Activated naive CD4-positive, alpha-beta T cell treated with Interleukin-2 at 50 U/mL for 16 hours (primary cell): ENCODE results near the gene MTRF1L.
"Not testable (repeated sequence)": the region's sequence is repeated elsewhere in the genome, so short reads cannot be mapped to it uniquely, and the experiment has no call there.

Experiments used
- DNase-seq: peaks from one replicate; pipeline ENCODE4 v3.0.0-alpha.2; 2020

Gene MTRF1L

DNA sequence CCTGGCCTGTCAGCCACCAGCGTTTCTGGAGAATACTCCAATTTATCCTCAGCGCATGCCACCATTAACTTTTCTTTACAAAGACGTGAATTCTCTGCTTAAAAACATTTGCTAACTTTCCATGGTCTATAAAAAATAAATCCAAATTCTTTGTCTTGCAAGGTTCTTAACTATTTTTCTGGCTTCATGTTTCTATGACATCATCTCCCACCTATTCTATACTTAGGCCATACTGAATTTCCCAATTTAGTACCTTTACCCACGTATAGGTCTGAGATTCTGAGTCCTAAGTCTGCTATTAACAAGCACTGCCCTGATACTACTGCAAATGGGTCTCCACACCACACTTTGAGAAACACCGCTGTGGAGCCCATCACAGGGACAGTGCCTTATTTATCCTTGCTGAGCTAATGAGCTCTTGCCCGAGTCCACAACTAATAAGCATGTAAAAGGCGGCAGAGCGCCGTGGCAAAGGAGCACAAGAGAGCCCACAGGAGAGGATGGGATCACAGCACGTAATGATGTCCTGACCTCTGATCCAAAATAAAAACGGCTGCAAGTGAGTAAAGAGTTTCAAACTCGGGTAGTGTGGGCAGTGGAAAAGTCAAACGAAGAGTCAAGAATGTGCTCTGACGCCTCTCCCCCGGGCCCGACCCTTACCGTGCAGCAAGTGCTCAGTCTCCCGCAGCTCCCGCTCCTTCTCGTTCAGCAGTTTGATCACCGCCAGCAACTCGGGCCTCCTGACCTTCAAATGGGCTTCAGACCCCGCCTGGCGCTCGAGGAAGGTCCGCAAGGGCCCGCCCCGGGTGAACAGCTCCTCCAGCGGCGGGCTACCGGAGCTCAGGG, 519 bp downstream of the MTRF1L start:
- DNase-seq = peak; percentile 29

DNA sequence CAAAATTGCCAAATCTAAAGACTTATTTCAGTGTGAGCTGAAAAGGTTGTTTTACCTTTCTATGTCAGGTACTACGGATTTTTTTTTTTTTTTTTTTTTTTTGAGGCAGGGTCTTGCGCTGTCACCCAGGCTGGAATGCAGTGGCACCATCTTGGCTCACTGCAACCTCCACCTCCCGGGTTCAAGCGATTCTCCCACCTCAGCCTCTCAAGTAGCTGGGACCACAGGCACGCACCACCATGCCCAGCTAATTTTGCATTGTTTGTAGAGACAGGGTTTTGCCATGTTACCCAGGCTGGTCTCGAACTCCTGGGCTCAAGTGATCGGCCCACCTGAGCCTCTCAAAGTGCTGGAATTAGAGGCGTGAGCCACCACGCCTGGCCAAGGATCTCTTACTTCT, 1.7 kb downstream of the MTRF1L start:
- not testable (repeated sequence) for DNase-seq

DNA sequence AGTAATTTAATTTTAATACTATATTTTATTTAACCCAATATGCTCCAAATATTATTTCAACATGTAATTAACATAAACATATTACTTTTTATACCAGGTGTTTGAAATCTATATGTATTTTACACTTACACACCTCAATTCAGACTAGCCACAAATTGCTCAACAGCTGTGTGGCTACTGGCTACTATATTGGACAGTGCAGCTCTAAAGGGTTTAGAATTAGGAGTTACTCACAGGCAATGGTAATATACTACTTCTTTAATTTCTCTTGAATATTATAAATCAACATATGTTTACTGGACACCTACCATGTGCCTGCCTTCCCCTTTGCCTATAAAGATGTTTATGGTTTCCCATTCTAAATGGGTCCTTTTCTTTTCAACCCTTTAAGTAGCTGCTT, 2.3 kb downstream of the MTRF1L start:
- no peak for DNase-seq

DNA sequence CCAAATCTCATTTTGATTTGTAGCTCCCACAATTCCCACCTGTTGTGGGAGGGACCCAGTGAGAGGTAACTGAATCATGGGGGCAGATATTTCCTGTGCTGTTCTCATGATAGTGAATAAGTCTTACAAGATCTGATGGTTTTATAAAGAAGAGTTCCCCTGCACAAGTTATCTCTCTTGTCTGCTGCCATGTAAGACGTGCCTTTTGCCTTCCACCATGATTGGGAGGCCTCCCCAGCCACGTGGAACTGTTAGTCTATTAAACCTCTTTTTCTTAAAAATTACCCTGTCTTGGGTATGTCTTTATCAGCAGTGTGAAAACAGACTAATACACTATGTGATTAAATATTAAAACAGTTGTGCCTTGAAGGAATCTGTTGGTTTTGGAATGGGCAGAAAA, 3.0 kb downstream of the MTRF1L start:
- DNase-seq = not testable (repeated sequence)

DNA sequence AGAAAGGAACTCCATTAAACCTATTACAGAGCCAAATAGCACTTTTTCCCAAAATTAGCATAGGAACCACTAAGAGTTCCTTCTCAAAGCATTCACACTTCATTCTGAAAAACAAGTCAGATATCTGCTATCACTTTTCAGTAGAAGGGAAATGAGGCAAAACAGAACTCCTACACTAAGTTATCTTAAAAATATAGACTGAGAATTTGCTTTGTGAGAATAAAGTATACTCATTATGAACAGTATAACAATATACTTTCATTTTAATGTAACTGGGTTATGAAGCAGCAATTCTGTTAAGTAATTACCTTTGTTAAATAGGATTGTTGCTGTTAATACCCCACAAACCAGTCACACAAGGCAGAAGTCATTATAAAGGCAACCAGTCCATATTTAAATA, 8.7 kb downstream of the MTRF1L start:
- no peak for DNase-seq

DNA sequence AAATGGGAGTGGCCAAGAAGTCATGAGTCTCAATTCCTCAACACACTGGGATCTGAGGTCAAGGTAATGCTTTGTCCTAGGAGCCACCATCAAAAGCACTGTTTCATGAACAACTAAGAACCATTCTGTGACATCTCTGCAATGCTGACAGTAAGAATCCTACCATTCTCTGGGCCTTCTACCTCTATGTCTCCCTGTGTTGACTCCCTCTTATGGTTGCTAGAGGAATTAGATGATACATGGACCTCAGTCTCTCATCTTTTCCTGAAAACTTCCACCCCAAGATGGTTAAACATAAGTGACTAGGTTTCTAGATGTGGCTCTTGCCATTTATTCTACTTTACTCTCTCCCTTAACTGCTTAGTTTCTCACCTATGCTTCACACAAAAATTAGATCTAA, 9.1 kb downstream of the MTRF1L start:
- DNase-seq = no peak

DNA sequence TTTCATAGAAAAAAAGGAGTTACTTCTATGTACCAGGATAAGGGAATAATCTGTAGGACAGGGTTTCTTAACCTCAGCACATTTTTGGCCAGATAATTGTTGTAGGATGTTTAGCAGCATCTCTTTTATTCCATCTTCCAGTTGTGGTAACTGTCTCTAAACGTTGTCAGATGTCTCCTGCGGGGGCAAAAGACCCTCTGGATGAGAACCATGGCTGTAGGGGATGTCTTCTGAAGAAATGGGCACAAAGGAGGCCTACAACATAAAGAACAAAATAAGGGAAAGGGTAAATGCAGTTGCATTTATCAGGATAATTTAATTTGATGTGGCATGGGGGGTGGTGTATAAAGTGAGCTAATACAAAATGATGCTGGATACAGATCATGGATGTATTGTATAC, 15.5 kb downstream of the MTRF1L start:
- no peak for DNase-seq

DNA sequence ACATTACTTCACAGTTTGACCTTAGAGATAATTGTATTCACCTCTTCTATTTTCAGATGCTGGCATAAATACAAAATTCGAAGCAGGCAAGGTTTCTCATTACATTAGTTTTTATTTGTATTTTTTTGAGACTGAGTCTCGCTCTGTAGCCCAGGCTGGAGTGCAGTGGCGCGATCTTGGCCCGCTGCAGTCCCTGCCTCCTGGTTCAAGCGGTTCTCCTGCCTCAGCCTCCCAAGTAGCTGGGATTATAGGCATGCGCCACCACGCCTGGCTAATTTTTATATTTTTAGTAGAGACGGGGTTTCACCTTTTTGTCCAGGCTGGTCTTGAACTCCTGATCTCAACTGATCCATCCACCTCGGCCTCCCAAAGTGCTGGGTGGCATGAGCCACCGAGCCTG, 17.2 kb downstream of the MTRF1L start:
- not testable (repeated sequence) for DNase-seq

DNA sequence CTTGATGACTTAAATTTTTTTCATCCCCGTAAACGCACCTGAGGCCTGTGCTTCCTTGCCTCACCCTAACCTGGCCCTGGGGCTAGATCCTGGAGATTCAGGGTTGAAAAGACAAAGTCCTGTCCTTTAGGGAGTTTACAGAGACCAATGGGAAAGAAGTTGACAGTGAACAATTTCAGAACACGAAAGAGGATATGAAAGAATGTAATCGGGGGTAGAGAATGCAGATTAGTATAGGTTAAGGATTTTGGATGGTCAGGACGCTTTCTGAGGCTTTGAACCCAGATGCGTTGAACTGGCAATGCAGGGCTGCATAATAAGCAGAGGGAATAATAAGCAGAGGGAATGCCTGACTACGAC, 18.0 kb downstream of the MTRF1L start:
- DNase-seq = no peak

DNA sequence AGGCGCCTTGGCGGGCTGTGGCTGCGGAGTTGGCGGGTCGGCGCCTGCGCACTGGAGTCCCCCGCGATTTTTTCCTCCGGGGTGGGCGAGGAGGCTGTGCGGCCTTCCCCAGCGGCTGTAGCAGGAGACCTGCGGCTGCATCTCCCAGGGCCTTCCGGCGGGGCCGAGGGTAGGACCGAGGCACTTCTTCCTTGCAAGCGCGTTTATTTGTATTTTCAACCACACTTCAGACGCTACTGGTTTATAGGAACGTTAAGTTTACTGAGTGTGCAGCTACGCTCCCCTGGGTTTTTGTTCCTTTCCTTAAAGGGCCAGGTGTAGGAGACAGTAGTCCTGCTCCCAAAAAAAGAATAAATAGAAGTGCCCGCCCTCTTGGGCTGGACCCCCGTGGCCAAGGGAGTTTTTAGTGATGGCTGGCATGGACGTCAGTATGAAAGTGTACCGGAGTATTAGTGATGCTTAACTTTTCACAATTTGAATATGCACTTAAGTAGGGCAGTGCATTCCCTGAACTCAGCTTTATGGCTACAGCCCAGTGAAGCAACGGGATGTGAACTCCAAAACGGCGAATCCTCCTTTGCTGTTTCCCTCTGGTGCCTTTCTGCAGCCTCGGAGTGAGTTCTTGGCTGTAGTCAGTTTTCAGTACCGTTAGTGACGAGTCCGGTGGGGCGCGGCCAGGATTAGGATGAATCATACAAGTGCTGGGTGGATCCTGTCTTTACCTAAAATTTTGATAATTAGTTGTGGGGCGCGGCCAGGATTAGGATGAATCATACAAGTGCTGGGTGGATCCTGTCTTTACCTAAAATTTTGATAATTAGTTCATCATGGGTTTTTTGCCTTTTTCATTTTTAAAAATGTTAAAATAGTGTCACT, 18.6 kb downstream of the MTRF1L start:
- peak; percentile 78 for DNase-seq

DNA sequence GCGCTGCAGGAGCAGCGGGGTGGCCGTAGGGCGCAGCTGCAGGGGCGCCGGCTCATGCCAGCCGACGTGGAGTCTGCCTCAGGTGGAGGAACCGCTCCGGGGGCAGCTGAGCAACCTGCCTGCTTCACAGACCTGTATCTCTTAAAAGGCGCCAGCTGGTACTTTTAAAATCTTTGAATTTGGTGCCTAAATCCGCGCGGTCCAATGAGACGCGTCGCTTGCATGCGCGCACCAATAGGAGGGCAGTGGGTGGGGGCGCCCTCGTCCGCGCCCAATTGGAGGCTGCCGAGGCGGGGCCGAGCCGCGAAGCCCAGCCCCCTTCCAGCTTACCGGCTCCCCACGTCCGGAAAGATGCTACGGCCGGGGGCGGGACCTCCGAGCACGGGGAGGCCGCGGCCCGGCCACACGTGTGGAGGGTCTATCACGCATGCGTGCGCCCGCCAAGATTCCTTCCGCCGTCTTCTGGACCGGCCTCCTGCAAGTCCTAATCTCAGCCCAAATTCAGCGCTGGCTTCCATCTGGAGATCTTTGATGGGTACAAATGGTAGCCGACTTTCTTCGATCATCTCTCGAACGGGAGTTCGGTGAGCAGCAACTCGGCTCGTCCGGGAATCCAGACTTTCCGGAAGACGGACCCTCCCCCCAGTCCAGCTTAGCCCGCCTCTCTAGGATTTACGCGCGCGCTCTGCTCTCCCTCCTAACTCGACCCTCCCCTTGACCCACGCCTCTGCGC, 19.4 kb downstream of the MTRF1L start, which contains the start of gene FBXO5:
FBXO5 (minus strand) TSS at position 138 of the 733 bp plus-strand sequence; CDS start at position 56, 82 bp downstream.
- DNase-seq = peak; percentile 99

DNA sequence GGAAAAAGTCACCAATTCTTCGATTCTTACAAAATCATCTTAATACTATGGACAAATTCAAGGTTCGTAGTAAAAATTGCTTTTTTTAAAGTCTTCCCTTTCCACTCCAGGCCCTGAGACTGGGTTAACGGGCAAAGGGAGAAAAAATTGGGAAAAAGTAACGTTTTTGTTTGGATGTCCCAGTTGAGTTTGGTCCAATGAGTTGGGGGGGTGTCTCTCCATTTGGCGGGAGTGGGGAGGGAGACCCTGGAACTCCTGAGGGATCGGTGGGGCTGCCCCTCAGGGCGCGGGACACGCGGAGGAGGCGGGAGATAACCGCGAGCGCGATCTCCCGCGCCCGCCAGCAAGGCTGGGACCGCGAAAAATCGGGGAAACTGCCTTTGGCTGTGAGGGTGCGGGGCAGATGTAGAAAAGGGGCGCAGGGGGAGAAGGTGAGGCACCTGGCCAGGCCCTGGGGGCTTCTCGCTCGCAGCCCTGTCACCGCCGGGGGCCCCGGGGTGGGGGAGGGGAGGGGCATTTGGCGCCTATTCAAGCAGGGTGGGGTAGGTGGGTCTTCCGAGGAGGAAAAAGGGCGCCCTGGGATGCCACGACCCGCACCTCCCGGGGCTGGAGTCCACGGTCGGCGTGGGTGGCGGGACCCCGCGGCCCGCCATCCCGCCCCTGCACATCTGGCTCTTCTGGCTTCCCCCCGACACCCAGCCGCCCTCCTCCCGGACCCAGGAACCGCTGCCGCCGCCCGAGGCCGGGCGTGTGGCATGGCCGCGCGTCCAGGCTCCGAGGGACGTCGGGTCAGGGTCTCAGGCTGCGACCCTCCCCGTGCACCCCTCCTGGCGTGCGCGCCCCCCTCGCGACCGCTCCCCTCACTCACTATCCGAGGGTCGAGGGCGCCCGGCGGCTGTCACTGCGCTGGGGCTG, 20.3 kb downstream of the MTRF1L start:
- no peak for DNase-seq

DNA sequence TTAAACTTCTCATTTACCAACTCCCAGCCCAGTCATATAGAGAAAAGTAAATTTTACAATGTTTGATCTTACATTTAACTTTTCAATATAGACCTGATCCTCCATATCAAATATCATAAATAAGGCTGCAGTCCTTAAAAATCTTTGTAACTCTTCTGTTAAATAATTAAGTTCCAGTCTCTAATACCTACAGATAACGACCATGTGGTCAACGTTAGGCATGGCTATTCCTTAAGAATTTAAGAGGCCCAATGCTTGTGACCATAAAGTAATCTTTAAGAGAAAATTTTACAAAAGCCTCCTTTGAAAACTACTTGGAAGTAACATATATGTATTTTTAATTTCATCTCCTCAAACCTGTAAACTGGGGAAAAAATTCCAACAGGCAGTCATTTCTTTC, 21.3 kb downstream of the MTRF1L start:
- DNase-seq = no peak

DNA sequence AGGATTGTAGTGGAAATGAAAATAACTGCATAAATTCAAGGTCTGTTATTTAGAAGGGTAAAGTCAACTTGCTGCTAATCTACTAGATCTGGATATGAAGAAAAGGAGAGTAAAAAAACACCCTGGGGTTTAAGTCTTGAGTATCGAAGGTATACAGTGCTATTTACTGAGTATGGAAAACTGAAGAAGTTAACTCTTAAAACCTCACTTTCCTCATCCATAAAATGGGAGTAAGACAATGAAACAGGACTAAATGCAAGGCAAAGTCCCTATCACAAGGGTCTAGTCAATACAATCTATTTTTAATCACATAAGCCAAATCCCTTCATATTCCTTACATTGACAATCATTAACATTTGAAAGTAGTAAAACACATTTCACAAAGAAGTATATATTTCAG, 21.9 kb downstream of the MTRF1L start:
- no peak for DNase-seq

DNA sequence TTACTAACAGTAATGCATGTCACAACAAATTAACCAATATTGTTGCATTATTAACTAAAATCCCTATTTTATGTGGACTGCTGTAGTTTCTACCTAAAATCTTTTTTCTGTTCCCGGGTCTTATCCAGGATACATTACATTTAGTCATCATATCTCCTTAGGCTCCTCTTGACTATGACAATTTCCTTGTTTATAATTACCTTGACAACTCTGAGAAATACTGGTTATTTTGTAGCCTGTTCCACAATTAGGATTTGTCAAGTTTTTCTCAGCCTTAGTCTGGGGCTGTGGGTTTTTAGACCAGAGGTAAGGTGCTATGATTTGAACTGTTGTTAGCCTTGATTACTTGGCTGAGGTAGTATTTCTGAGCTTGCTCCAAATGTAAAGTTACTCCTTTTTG, 23.4 kb downstream of the MTRF1L start:
- DNase-seq = no peak

DNA sequence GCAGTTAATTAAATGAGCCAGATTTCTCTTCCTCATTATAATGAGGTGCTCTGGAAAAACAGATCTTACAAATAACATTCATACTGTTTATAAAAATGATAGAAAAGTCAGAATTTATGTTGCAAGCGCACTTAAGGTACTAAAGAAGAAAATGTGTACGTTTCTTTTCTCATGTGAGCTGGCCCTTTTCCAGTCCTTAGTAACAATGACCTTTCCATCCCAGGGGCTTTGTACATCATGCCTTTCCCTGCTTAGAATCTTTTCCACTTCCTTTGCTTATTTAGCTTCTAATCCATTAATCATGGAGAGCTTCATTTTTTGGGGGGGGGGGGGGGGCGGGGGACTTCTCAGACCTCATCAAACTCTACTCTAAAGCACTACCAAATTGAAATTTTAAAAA, 24.5 kb downstream of the MTRF1L start:
- DNase-seq = no peak

DNA sequence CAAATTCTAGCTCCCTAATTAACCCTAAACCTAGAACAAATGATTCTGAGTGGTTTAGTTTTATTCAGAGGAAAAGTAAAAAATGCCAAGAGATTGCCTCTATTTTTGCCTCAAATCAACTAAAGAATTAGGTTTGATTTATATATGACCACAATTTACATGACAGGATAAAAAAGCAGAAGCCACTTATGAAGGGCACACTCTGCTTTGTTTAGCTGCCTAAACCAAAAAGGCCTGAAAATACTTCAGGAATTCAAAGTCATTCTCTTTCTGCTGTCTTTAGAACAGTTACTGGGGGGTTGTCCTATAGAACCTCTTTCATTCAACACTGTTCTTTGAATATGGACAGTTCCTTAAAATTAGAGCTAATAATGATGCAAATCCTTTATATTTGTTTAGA, 25.0 kb downstream of the MTRF1L start:
- DNase-seq = no peak

DNA sequence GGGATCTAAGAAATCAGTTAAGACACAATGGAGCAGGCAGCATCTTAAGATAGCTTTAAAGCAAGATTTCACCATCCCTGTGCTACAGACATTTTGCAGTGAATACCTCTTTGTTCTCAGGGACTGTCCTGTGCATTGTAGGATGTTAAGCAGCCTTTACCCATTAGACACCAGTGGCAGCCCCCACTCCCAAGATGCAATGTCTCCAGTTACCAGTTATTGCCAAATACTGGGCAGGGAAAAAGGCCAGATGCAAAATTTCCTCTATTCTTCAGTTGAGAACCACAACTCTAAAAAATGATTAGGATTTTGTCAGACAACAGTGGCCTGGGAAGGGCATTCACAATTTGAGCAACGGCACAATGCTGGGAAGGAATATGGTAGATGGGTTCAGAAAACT, 25.8 kb downstream of the MTRF1L start:
- no peak for DNase-seq

DNA sequence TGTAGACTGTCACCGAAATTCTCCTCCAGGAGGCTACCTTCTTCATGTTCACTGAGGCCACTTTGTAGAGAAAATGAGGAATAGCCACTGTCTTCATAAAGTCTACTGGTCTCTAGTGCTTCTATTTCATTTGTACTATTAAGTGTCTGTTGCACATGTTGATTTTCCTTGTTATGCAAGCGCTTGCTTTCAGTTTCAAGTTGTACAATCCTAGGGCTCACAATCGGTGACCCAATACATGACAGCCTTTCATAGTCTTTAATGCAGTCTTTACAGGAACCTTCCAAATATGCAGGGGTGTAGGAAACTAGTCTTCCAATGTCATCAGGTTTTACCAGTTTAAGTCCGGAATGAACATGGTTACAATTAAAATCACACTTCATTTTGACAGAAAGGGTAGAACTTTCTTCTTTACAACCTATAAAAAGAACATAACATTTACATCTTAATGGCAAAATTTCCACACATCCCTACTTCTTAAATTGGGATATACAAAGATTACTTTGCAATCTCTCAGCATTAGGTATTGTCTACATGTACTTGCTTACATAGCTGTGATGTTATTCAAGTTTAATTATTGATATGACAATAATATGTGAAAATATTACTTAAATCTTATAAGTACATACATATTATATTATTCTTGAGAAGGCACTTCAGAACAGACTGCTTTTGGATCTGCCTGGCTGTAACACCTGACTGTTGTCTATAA, 27.1 kb downstream of the MTRF1L start:
- no peak for DNase-seq

DNA sequence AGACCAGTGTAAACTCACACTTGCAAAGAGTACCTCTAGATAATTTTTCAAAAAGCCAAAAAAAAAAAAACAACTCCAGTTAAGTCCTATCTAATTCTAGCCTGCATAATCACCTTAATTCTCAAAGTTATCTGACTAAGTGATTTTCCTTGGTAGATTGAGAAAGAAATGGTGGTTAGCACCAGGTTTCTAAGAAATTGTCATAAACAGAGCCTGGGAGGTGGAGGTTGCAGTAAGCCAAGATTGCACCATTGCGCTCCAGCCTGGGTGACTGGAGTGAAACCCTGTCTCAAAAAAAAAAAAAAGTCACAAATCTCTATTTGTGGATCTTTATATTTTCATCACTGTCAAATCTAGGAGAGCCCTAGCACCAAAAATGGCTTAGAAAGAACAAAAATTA, 28.6 kb downstream of the MTRF1L start:
- DNase-seq = no peak

DNA sequence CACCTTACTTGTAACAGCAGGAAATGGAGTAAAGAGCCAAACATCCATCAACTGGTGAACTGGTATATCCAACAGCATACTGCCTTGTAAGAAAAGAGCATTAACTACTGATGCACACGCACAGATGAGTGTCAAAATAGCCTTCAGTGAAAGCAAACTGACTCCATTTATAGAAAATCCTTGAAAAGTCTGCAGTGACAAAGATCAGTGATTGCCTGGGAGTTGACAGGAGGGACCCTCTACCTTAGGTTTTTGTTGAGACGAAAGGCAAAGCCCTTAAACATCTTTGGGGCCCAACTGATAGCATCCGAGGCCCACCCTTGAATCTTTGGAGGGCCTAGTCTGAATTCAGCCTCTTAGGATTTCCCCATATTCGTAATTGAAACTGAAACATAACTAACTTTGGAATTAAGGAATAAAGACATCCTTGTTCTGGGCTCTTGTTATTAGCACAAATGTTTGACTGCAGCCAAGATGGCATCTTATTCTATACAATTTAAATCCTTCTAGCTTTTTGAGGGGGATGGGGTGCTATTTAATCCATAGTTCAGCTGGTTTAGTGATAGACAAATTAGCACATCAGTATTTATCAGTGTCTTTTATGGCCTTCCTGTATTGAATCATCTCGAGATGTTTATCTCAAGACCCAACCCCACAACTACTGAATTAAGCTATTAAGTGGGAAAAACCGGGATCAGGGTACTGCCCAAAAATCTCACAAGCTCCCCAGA, 32.7 kb downstream of the MTRF1L start:
- DNase-seq = no peak
